IMR-90 (cell line): Measurements from ENCODE around the gene CHN2. TPM values are rescaled to one million over a fixed set of nuclear protein-coding genes. Genes with fewer than 3 reads are reported as not detected.

Experiments used
- ATAC-seq: fragments of 200-7000 bp; cut with Tn5 transposase; 2 replicates; pipeline ENCODE4 v1.9.1; 2020; ENCODE audit warnings: low read depth, mild to moderate bottlenecking, moderate library complexity
- BruUV-seq: library from RNA; stranded (reverse); fragments of 400-500 nt; replicated peaks from 2 replicates; lab custom pipeline; 2021; lab: Mats Ljungman, UMichigan
- CTCF ChIA-PET: fragments of 300-600 bp; formaldehyde crosslinking; extraction: SDS; loops from one replicate; lab custom pipeline; 2021; ENCODE audit warnings: antibody characterized with exemption; lab: Yijun Ruan, JAX
- POLR2A ChIA-PET: fragments of 300-600 bp; sonication (Branson Sonifier 250); formaldehyde crosslinking; loops from one replicate; lab custom pipeline; 2022; ENCODE audit warnings: antibody characterized with exemption; ENCODE audit not compliant: unreplicated experiment; lab: Charles Lee
- DNase-seq: peaks from one replicate; pipeline ENCODE4 v3.0.0; 2013
- H2AFZ ChIP-seq: replicated peaks from 2 replicates; pipeline ENCODE3; 2013; ENCODE audit warnings: low read length, mild to moderate bottlenecking; ENCODE audit not compliant: poor library complexity
- H2AK5ac ChIP-seq: 2 replicates; pipeline ENCODE4 v1.6.1; 2013; ENCODE audit warnings: low read depth, low read length, inconsistent platforms
- H2AK9ac ChIP-seq: replicated peaks from 2 replicates; pipeline ENCODE3; 2013; ENCODE audit warnings: mild to moderate bottlenecking, low read depth, low read length, moderate library complexity; ENCODE audit not compliant: poor library complexity
- H2BK120ac ChIP-seq: 2 replicates; pipeline ENCODE4 v1.6.1; 2013; ENCODE audit warnings: low read depth, low read length, inconsistent platforms
- H2BK15ac ChIP-seq: 3 replicates; pipeline ENCODE4 v1.6.1; 2013; ENCODE audit warnings: low read depth, low read length, inconsistent platforms
- H2BK20ac ChIP-seq: 2 replicates; pipeline ENCODE4 v1.6.1; 2013; ENCODE audit warnings: low read depth, mild to moderate bottlenecking, inconsistent platforms, low read length, moderate library complexity
- H2BK5ac ChIP-seq: 2 replicates; pipeline ENCODE4 v1.6.1; 2013; ENCODE audit warnings: mild to moderate bottlenecking, low read depth, low read length, inconsistent platforms; ENCODE audit not compliant: poor library complexity, severe bottlenecking
- H3K14ac ChIP-seq: replicated peaks from 2 replicates; pipeline ENCODE4 v1.6.1; 2013; ENCODE audit warnings: low read depth, low read length, inconsistent platforms
- H3K18ac ChIP-seq: 2 replicates; pipeline ENCODE4 v1.6.1; 2013; ENCODE audit warnings: low read depth, low read length, control low read depth
- H3K23ac ChIP-seq: 2 replicates; pipeline ENCODE4 v1.6.1; 2013; ENCODE audit warnings: low read depth, low read length, inconsistent platforms
- H3K27ac ChIP-seq: 2 replicates; pipeline ENCODE4 v1.5.1; 2013; ENCODE audit warnings: mild to moderate bottlenecking, control low read depth, low read length; ENCODE audit not compliant: insufficient read depth
- H3K27me3 ChIP-seq: 2 replicates; pipeline ENCODE4 v1.6.1; 2013; ENCODE audit warnings: low read length; ENCODE audit not compliant: control insufficient read depth, insufficient read depth
- H3K36me3 ChIP-seq: 2 replicates; pipeline ENCODE4 v1.6.1; 2013; ENCODE audit warnings: low read length, mixed read lengths; ENCODE audit not compliant: control insufficient read depth, insufficient read depth
- H3K4ac ChIP-seq: 2 replicates; pipeline ENCODE4 v1.6.1; 2013; ENCODE audit warnings: low read depth, low read length, inconsistent platforms
- H3K4me1 ChIP-seq: 2 replicates; pipeline ENCODE4 v1.6.1; 2013; ENCODE audit warnings: low read length, mixed read lengths; ENCODE audit not compliant: control insufficient read depth, insufficient read depth
- H3K4me2 ChIP-seq: 2 replicates; pipeline ENCODE4 v1.6.1; 2013; ENCODE audit warnings: low read depth, mild to moderate bottlenecking, control low read depth, low read length, moderate library complexity
- H3K4me3 ChIP-seq: 2 replicates; pipeline ENCODE4 v1.5.1; 2013; ENCODE audit warnings: low read depth, mild to moderate bottlenecking, control low read depth, low read length, moderate library complexity; ENCODE audit not compliant: insufficient read depth
- H3K56ac ChIP-seq: 2 replicates; pipeline ENCODE4 v1.6.1; 2013; ENCODE audit warnings: low read length, inconsistent platforms; ENCODE audit not compliant: insufficient read depth; ENCODE audit errors: extremely low read depth
- H3K79me1 ChIP-seq, 2 experiments: 2 replicates each; pipeline ENCODE4 v1.6.1; 2013; ENCODE audit warnings: low read length in 2 of 2, inconsistent platforms in 1 of 2, low read depth in 1 of 2
- H3K9ac ChIP-seq: 2 replicates; pipeline ENCODE4 v1.6.1; 2013; ENCODE audit warnings: low read depth, low read length, control low read depth
- H3K9me1 ChIP-seq: 2 replicates; pipeline ENCODE4 v1.6.1; 2013; ENCODE audit warnings: low read length, inconsistent platforms; ENCODE audit not compliant: insufficient read depth
- H3K9me3 ChIP-seq: 2 replicates; pipeline ENCODE4 v1.6.1; 2013; ENCODE audit warnings: low read length; ENCODE audit not compliant: control insufficient read depth, insufficient read depth
- H4K20me1 ChIP-seq: 2 replicates; pipeline ENCODE4 v1.6.1; 2013; ENCODE audit warnings: low read length, inconsistent platforms; ENCODE audit not compliant: insufficient read depth
- H4K5ac ChIP-seq: 2 replicates; pipeline ENCODE4 v1.6.1; 2013; ENCODE audit warnings: mild to moderate bottlenecking, low read depth, low read length, control low read depth
- H4K8ac ChIP-seq, 2 experiments: 2 replicates each; pipeline ENCODE4 v1.6.1; 2013; ENCODE audit warnings: low read depth in 2 of 2, low read length in 2 of 2, control low read depth in 1 of 2, inconsistent platforms in 1 of 2
- H4K91ac ChIP-seq: 2 replicates; pipeline ENCODE4 v1.6.1; 2013; ENCODE audit warnings: low read depth, low read length, inconsistent platforms; ENCODE audit not compliant: insufficient read depth
- BHLHE40 ChIP-seq: fragments of 150-350 bp; IDR thresholded peaks from 2 replicates; pipeline ENCODE4 v1.6.1; 2016; ENCODE audit warnings: mild to moderate bottlenecking, low read depth, low read length
- CEBPB ChIP-seq: IDR thresholded peaks from 2 replicates; pipeline ENCODE4 v1.6.1; 2012; ENCODE audit warnings: low read depth, low read length, improper control_type of control experiment
- CHD1 ChIP-seq: IDR thresholded peaks from 2 replicates; pipeline ENCODE4 v1.6.1; 2012; ENCODE audit warnings: low read depth, low read length, improper control_type of control experiment
- CTCF ChIP-seq: conservative IDR thresholded peaks from 2 replicates; pipeline ENCODE4 v1.5.1; 2012; ENCODE audit warnings: mild to moderate bottlenecking, low read depth, low read length, improper control_type of control experiment
- ELK1 ChIP-seq: fragments of 150-350 bp; IDR thresholded peaks from 2 replicates; pipeline ENCODE4 v1.6.1; 2016; ENCODE audit warnings: low read depth, mild to moderate bottlenecking, low read length, moderate library complexity, borderline replicate concordance
- FOS ChIP-seq: fragments of 150-350 bp; IDR thresholded peaks from 2 replicates; pipeline ENCODE4 v1.6.1; 2016; ENCODE audit warnings: low read depth, low read length
- MAFK ChIP-seq: IDR thresholded peaks from 2 replicates; pipeline ENCODE4 v1.6.1; 2012; ENCODE audit warnings: low read depth, low read length, improper control_type of control experiment
- MAZ ChIP-seq: IDR thresholded peaks from 2 replicates; pipeline ENCODE4 v1.6.1; 2012; ENCODE audit warnings: low read depth, mild to moderate bottlenecking, low read length, improper control_type of control experiment, moderate library complexity, borderline replicate concordance
- NFE2L2 ChIP-seq: fragments of 150-350 bp; IDR thresholded peaks from 2 replicates; pipeline ENCODE4 v1.6.1; 2016; ENCODE audit warnings: low read depth, mild to moderate bottlenecking, low read length
- RCOR1 ChIP-seq: IDR thresholded peaks from 2 replicates; pipeline ENCODE4 v1.6.1; 2012; ENCODE audit warnings: mild to moderate bottlenecking, low read length, improper control_type of control experiment; ENCODE audit not compliant: insufficient replicate concordance
- SMC3 ChIP-seq: fragments of 150-350 bp; IDR thresholded peaks from 2 replicates; pipeline ENCODE4 v1.6.1; 2016; ENCODE audit warnings: low read depth, mild to moderate bottlenecking, antibody characterized with exemption, low read length, moderate library complexity
- USF2 ChIP-seq: fragments of 150-350 bp; IDR thresholded peaks from 2 replicates; pipeline ENCODE4 v1.6.1; 2017; ENCODE audit warnings: mild to moderate bottlenecking, antibody characterized with exemption, low read length, low read depth
- WGBS, 2 experiments: methylation state at CpG; one replicate each; pipeline versions ENCODE4 v1.1.5 to v1.1.7; 2013; ENCODE audit warnings: missing lambda C conversion rate in 2 of 2; ENCODE audit not compliant: insufficient read length in 1 of 2; ENCODE audit errors: extremely low coverage in 2 of 2; 5-methylcytosine and 5-hydroxymethylcytosine counted together
- dilution Hi-C: fragments of 300-500 bp; cut with HindIII; formaldehyde crosslinking; loops from one replicate; pipeline ENCODE4 v1.14.3; 2018; ENCODE audit warnings: low sequenced_read_pairs; ENCODE audit not compliant: unreplicated experiment
- in situ Hi-C: fragments of 300-500 bp; cut with MboI; formaldehyde crosslinking; loops from 3 replicates; pipeline ENCODE4 v1.14.3; 2019; ENCODE audit warnings: low sequenced_read_pairs, inconsistent platforms, mixed read lengths
- intact Hi-C: fragments of 100-400 bp; cut with micrococcal nuclease; formaldehyde crosslinking; loops from 2 replicates; pipeline ENCODE4 v1.10.0; 2022
- polyA plus RNA-seq, 3 experiments: library from polyadenylated mRNA; depleted of rRNA; stranded (reverse); fragments of >200 nt; gene quantifications; 2 replicates each; pipeline ENCODE4 v1.2.3, GENCODE V29; 2012; ENCODE audit warnings: low replicate concordance in 1 of 3
- total RNA-seq: library from RNA; depleted of rRNA; stranded (reverse); fragments of >200 nt; gene quantifications from 2 replicates; pipeline ENCODE4 v1.2.3, GENCODE V29; 2012

The CHN2 gene
- total and polyA plus RNA-seq, 2 of the 4 experiments (the other 2 are of a cell fraction) = not detected

GRCh38 chr7:29229946-29230345 is 35.4 kb downstream of the CHN2 start:
- no CpG with 5 or more reads among the region's 3 CpGs for WGBS, 2 experiments

More at GRCh38 chr7:29229946-29230345, 35.4 kb downstream of the CHN2 start:
- no peak overlapping the region for H2BK20ac ChIP-seq
- H3K4me1 ChIP-seq = no peaks in the 10 kb centered on the region
- no peak overlapping the region for H4K5ac ChIP-seq
- no peak overlapping the region for H4K8ac ChIP-seq
- CTCF ChIA-PET = no interaction called here
- no peak overlapping the region for H2AFZ ChIP-seq
- no peak overlapping the region for H3K4me2 ChIP-seq
- H3K9me1 ChIP-seq = no peaks in the 10 kb centered on the region
- no TSS peak for BruUV-seq
- no peaks in the 10 kb centered on the region for H3K79me1 ChIP-seq
- H2AK9ac ChIP-seq = no peak overlapping the region
- H3K27me3 ChIP-seq = no peaks in the 10 kb centered on the region
- no peak overlapping the region for H2AK5ac ChIP-seq
- H2BK120ac ChIP-seq = no peak overlapping the region
- H3K4ac ChIP-seq = no peak overlapping the region
- POLR2A ChIA-PET = no interaction called here
- no peak overlapping the region for H3K56ac ChIP-seq
- H2BK15ac ChIP-seq = no peak overlapping the region
- H3K9ac ChIP-seq = no peak overlapping the region
- H3K27ac ChIP-seq = no peak overlapping the region
- intact Hi-C loops (no loop called here), dilution Hi-C loops (no loop called here), in situ Hi-C loops (no loop called here)
- ATAC-seq (no peak), DNase-seq (no peak)
- no peak overlapping the region for H3K18ac ChIP-seq
- H3K14ac ChIP-seq = no peak overlapping the region
- no peaks in the 10 kb centered on the region for H4K20me1 ChIP-seq
- H3K23ac ChIP-seq = no peak overlapping the region
- H2BK5ac ChIP-seq = no peak overlapping the region
- H3K9me3 ChIP-seq = no peaks in the 10 kb centered on the region
- no peak for TF ChIP-seq RCOR1
- no peak for TF ChIP-seq NFE2L2
- TF ChIP-seq SMC3 = no peak
- no peak for TF ChIP-seq CHD1
- no peak for TF ChIP-seq MAFK
- no peak for TF ChIP-seq ELK1
- no peak for TF ChIP-seq FOS
- no peak for TF ChIP-seq BHLHE40
- no peak for TF ChIP-seq CTCF
- no peak for TF ChIP-seq MAZ
- TF ChIP-seq CEBPB = no peak
- no peak for TF ChIP-seq USF2
- H3K36me3 ChIP-seq = no peaks in the 10 kb centered on the region
- H4K91ac ChIP-seq = no peak overlapping the region
- H3K4me3 ChIP-seq = no peak overlapping the region
